ENCODE data around the gene TBR1. TPM values are rescaled to one million over a fixed set of nuclear protein-coding genes. Genes with fewer than 3 reads are reported as not detected.

TBR1 gene
- not detected in 5 replicates for total RNA-seq (2022; extraction: Qiagen RNA extraction; ENCODE audit: low read depth)

GRCh38 chr2:161415987-161416707 lies at the start of gene TBR1:
TSS of gene TBR1 (plus strand) at chr2:161416297. CDS start at chr2:161416411, 114 bp downstream.

Other genes starting within 250 kb of the TBR1 start
- 97.0 to 126 TPM (median 100 TPM) in 5 replicates for gene PSMD14, start 107.9 kb upstream of the TBR1 start, total RNA-seq (2022; extraction: Qiagen RNA extraction; ENCODE audit: low read depth)
- not detected in 5 replicates for gene SLC4A10, start 208.1 kb downstream of the TBR1 start, total RNA-seq (2022; extraction: Qiagen RNA extraction; ENCODE audit: low read depth)

Measured in A549 treated with ZK216348 at 1 μM for 4 hours (cell line).